IMR-90 (cell line): ENCODE data around the gene NKAIN1.

Experiments
- BHLHE40 ChIP-seq: fragments of 150-350 bp; IDR thresholded peaks from 2 replicates; pipeline ENCODE4 v1.6.1; 2016; ENCODE audit warnings: mild to moderate bottlenecking, low read depth, low read length
- CEBPB ChIP-seq: IDR thresholded peaks from 2 replicates; pipeline ENCODE4 v1.6.1; 2012; ENCODE audit warnings: low read depth, low read length, improper control_type of control experiment
- CHD1 ChIP-seq: IDR thresholded peaks from 2 replicates; pipeline ENCODE4 v1.6.1; 2012; ENCODE audit warnings: low read depth, low read length, improper control_type of control experiment
- CTCF ChIP-seq: conservative IDR thresholded peaks from 2 replicates; pipeline ENCODE4 v1.5.1; 2012; ENCODE audit warnings: mild to moderate bottlenecking, low read depth, low read length, improper control_type of control experiment
- MAZ ChIP-seq: IDR thresholded peaks from 2 replicates; pipeline ENCODE4 v1.6.1; 2012; ENCODE audit warnings: low read depth, mild to moderate bottlenecking, low read length, improper control_type of control experiment, moderate library complexity, borderline replicate concordance
- MXI1 ChIP-seq: IDR thresholded peaks from 2 replicates; pipeline ENCODE4 v1.6.1; 2012; ENCODE audit warnings: low read depth, mild to moderate bottlenecking, low read length, moderate library complexity, borderline replicate concordance
- POLR2A ChIP-seq: IDR thresholded peaks from 2 replicates; pipeline ENCODE4 v1.6.1; 2012; ENCODE audit warnings: mild to moderate bottlenecking, low read depth, low read length
- RAD21 ChIP-seq: IDR thresholded peaks from 2 replicates; pipeline ENCODE4 v1.6.1; 2012; ENCODE audit warnings: low read length, improper control_type of control experiment
- RCOR1 ChIP-seq: IDR thresholded peaks from 2 replicates; pipeline ENCODE4 v1.6.1; 2012; ENCODE audit warnings: mild to moderate bottlenecking, low read length, improper control_type of control experiment; ENCODE audit not compliant: insufficient replicate concordance
- RFX5 ChIP-seq: IDR thresholded peaks from 2 replicates; pipeline ENCODE4 v1.8.0; 2012; ENCODE audit warnings: low read depth, mild to moderate bottlenecking, low read length, moderate library complexity
- SMC3 ChIP-seq: fragments of 150-350 bp; IDR thresholded peaks from 2 replicates; pipeline ENCODE4 v1.6.1; 2016; ENCODE audit warnings: low read depth, mild to moderate bottlenecking, antibody characterized with exemption, low read length, moderate library complexity
- TF ChIP-seq, protein P1 (sequence below): fragments of 150-350 bp; IDR thresholded peaks from 2 replicates; pipeline ENCODE4 v1.6.1; 2016; ENCODE audit warnings: low read depth, mild to moderate bottlenecking, low read length, moderate library complexity, borderline replicate concordance
- TF ChIP-seq, protein P2 (sequence below): fragments of 150-350 bp; IDR thresholded peaks from 2 replicates; pipeline ENCODE4 v1.6.1; 2017; ENCODE audit warnings: mild to moderate bottlenecking, antibody characterized with exemption, low read length, low read depth

GRCh38 chr1:31135973-31136600 is 103.6 kb downstream of the NKAIN1 start:
- TF ChIP-seq CTCF (no peak), MAZ (no peak), CEBPB (no peak), CHD1 (no peak), POLR2A (no peak), RAD21 (no peak), BHLHE40 (no peak), RCOR1 (no peak), SMC3 (no peak), MXI1 (no peak), RFX5 (no peak)
- TF ChIP-seq, protein P1, sequence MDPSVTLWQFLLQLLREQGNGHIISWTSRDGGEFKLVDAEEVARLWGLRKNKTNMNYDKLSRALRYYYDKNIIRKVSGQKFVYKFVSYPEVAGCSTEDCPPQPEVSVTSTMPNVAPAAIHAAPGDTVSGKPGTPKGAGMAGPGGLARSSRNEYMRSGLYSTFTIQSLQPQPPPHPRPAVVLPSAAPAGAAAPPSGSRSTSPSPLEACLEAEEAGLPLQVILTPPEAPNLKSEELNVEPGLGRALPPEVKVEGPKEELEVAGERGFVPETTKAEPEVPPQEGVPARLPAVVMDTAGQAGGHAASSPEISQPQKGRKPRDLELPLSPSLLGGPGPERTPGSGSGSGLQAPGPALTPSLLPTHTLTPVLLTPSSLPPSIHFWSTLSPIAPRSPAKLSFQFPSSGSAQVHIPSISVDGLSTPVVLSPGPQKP = no peak
- TF ChIP-seq, protein P2, sequence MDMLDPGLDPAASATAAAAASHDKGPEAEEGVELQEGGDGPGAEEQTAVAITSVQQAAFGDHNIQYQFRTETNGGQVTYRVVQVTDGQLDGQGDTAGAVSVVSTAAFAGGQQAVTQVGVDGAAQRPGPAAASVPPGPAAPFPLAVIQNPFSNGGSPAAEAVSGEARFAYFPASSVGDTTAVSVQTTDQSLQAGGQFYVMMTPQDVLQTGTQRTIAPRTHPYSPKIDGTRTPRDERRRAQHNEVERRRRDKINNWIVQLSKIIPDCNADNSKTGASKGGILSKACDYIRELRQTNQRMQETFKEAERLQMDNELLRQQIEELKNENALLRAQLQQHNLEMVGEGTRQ = no peak
